A673 (cell line): ENCODE measurements around the gene TCF7L2. TPM values are rescaled to one million over a fixed set of nuclear protein-coding genes. Genes with fewer than 3 reads are reported as not detected.

Source experiments
- BruUV-seq: library from RNA; stranded (reverse); fragments of 400-500 nt; replicated peaks from 2 replicates; lab custom pipeline; 2021; lab: Mats Ljungman, UMichigan
- CTCF ChIA-PET: fragments of 300-600 bp; sonication (Branson Sonifier 250); formaldehyde crosslinking; loops from one replicate; lab custom pipeline; 2022; ENCODE audit warnings: antibody characterized with exemption; lab: Charles Lee
- POLR2A ChIA-PET: fragments of 300-600 bp; sonication (Branson Sonifier 250); formaldehyde crosslinking; loops from one replicate; lab custom pipeline; 2022; ENCODE audit warnings: antibody characterized with exemption; ENCODE audit not compliant: low non-redundant PET; lab: Charles Lee
- DNase-seq: peaks from one replicate; pipeline ENCODE4 v3.0.0-alpha.2; 2015; ENCODE audit warnings: low spot score
- H3K27ac ChIP-seq: fragments of 200-600 bp; sonication (generic); 2 replicates; pipeline ENCODE4 v1.5.1; 2016; ENCODE audit warnings: mixed run types, low read depth, mild to moderate bottlenecking, mixed read lengths, antibody characterized with exemption, low read length; ENCODE audit not compliant: poor library complexity, severe bottlenecking
- H3K27me3 ChIP-seq: fragments of 200-600 bp; sonication (generic); replicated peaks from 2 replicates; pipeline ENCODE4 v1.6.1; 2017; ENCODE audit warnings: mixed run types, low read depth, mild to moderate bottlenecking, mixed read lengths, antibody characterized with exemption, low read length; ENCODE audit not compliant: insufficient read depth, poor library complexity
- H3K36me3 ChIP-seq: fragments of 200-600 bp; sonication (generic); 2 replicates; pipeline ENCODE4 v1.6.1; 2016; ENCODE audit warnings: mixed run types, mild to moderate bottlenecking, mixed read lengths, antibody characterized with exemption, low read length; ENCODE audit not compliant: insufficient read depth, poor library complexity, severe bottlenecking
- H3K4me1 ChIP-seq: fragments of 200-600 bp; sonication (generic); 2 replicates; pipeline ENCODE4 v1.6.1; 2017; ENCODE audit warnings: mixed run types, mild to moderate bottlenecking, mixed read lengths, antibody characterized with exemption, low read length; ENCODE audit not compliant: insufficient read depth, poor library complexity, severe bottlenecking
- H3K4me3 ChIP-seq: fragments of 200-600 bp; sonication (generic); 2 replicates; pipeline ENCODE4 v1.5.1; 2016; ENCODE audit warnings: low read depth, mixed run types, mild to moderate bottlenecking, mixed read lengths, low read length; ENCODE audit not compliant: poor library complexity, severe bottlenecking
- H3K9me3 ChIP-seq: fragments of 200-600 bp; sonication (generic); 2 replicates; pipeline ENCODE4 v1.6.1; 2016; ENCODE audit warnings: mixed run types, low read depth, mild to moderate bottlenecking, mixed read lengths, antibody characterized with exemption, low read length; ENCODE audit not compliant: poor library complexity, severe bottlenecking
- CTCF ChIP-seq: fragments of 300-800, 200-600 bp; sonication (generic); conservative IDR thresholded peaks from 2 replicates; pipeline ENCODE4 v1.5.1; 2017; ENCODE audit warnings: low read depth, mild to moderate bottlenecking, antibody characterized with exemption, low read length, moderate library complexity, mixed read lengths
- EZH2 ChIP-seq: fragments of 200-600 bp; sonication (generic); IDR thresholded peaks from 2 replicates; pipeline ENCODE4 v1.6.1; 2017; ENCODE audit warnings: borderline replicate concordance, low read depth, mild to moderate bottlenecking, mixed read lengths, antibody characterized with exemption, low read length; ENCODE audit not compliant: poor library complexity, severe bottlenecking
- intact Hi-C: fragments of 100-400 bp; cut with micrococcal nuclease; formaldehyde crosslinking; loops from one replicate; pipeline ENCODE4 v1.10.0; 2022; ENCODE audit not compliant: unreplicated experiment
- total RNA-seq: library from RNA; stranded (reverse); gene quantifications from 2 replicates; pipeline ENCODE4 v1.2.3, GENCODE V29; 2021

The TCF7L2 gene
- total RNA-seq, 1 experiment from 2014 or later = 16.8 TPM

DNA sequence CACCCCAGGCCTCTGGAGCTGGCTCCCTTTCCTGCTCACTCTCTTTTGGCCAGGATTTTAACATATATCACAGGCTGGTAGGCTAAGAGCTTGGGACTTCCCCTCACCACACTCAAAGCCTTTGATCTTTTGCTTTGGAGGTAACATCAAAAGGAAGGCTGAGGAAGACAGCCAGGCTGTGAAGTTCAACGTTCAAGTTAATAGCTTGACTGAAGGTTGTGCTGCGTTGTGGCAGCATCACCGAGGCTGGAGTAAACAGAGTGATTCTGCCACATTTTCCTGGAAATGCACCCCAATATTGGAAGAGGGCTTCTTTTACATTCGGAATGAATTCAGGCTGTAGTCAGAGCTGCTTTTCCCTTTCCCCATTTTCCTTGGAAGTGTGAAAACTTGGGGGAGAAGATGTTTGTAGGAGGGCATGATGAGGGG is 57.3 kb downstream of the TCF7L2 start:
- no peak overlapping the region for H3K4me3 ChIP-seq
- CTCF ChIA-PET = interaction anchor here (0.6 kb wide), 1 partner anchor 194 kb away, joined by 6 read pairs; no protein-coding TSS in a partner anchor
- H3K36me3 ChIP-seq = no peaks in the 10 kb centered on the region
- no peak for DNase-seq
- no peak overlapping the region for H3K27ac ChIP-seq
- no peaks in the 10 kb centered on the region for H3K27me3 ChIP-seq
- POLR2A ChIA-PET = no interaction called here
- no TSS peak for BruUV-seq
- no peak for TF ChIP-seq EZH2
- H3K4me1 ChIP-seq = no peaks in the 10 kb centered on the region
- no peaks in the 10 kb centered on the region for H3K9me3 ChIP-seq
- intact Hi-C loops = no loop called here

DNA sequence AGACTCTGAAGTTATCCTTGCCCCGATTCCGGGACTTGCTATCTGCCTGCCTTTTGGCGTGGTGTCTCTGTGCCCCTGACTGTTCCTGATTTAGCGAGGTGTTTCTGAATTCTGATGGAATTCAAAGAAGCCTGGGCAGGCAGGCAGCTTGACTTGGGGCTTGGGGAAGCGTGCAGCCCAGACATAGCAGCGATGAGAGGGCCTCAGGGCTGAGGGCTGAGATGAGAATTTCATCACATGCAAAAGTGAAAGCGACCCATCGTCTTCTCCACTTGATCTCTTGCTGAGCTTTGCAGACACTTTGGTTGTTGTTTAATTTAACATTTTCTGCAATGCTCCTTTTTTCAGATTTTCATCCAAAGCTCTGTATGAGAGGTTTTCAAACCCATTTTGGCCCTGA is 57.8 kb downstream of the TCF7L2 start:
- no TSS peak for BruUV-seq
- ChIA-PET POLR2A (no interaction called here), CTCF (interaction anchor here (0.6 kb wide), 1 partner anchor 194 kb away, joined by 6 read pairs; no protein-coding TSS in a partner anchor)
- Histone ChIP-seq H3K4me1 (no peaks in the 10 kb centered on the region), H3K9me3 (no peaks in the 10 kb centered on the region), H3K27me3 (no peaks in the 10 kb centered on the region), H3K36me3 (no peaks in the 10 kb centered on the region), H3K27ac (no peak overlapping the region), H3K4me3 (no peak overlapping the region)
- intact Hi-C loops = no loop called here
- DNase-seq = no peak
- no peak for TF ChIP-seq CTCF
- TF ChIP-seq EZH2 = no peak

GRCh38 chr10:113011592-113012374 is 61.7 kb downstream of the TCF7L2 start:
- H3K27ac ChIP-seq = no peak overlapping the region
- TF ChIP-seq CTCF = no peak

More at GRCh38 chr10:113011592-113012374, 61.7 kb downstream of the TCF7L2 start:
- H3K4me1 ChIP-seq = no peaks in the 10 kb centered on the region
- H3K36me3 ChIP-seq = no peaks in the 10 kb centered on the region
- ChIA-PET CTCF (no interaction called here), POLR2A (no interaction called here)
- BruUV-seq = no TSS peak
- DNase-seq = no peak
- H3K9me3 ChIP-seq = no peaks in the 10 kb centered on the region
- no peak overlapping the region for H3K4me3 ChIP-seq
- H3K27me3 ChIP-seq = no peaks in the 10 kb centered on the region
- intact Hi-C loops = no loop called here
